Smooth muscle cell (in vitro differentiated cells): Measurements from ENCODE around the gene ZNF488. TPM values are rescaled to one million over a fixed set of nuclear protein-coding genes. Genes with fewer than 3 reads are reported as not detected.

Experiments
- DNase-seq: peaks from one replicate; lab custom pipeline; 2025; ENCODE audit not compliant: unreplicated experiment; lab: John Stamatoyannopoulos, UW
- H2AFZ ChIP-seq: fragments of 200-600 bp; sonication (generic); 2 replicates; pipeline ENCODE4 v1.6.0; 2016; ENCODE audit warnings: antibody characterized with exemption, low read depth, mild to moderate bottlenecking
- H3F3A ChIP-seq: fragments of 200-600 bp; sonication (generic); 2 replicates; pipeline ENCODE4 v1.6.0; 2017; ENCODE audit warnings: antibody characterized with exemption, low read depth
- H3K27ac ChIP-seq: fragments of 200-600 bp; sonication (generic); 2 replicates; pipeline ENCODE4 v1.5.1; 2016; ENCODE audit warnings: low read depth, mild to moderate bottlenecking
- H3K27me3 ChIP-seq: fragments of 200-600 bp; sonication (generic); 2 replicates; pipeline ENCODE4 v1.6.1; 2016; ENCODE audit warnings: low read depth, mild to moderate bottlenecking
- H3K36me3 ChIP-seq: fragments of 200-600 bp; sonication (generic); 2 replicates; pipeline ENCODE4 v1.5.1; 2016; ENCODE audit warnings: low read depth
- H3K4me1 ChIP-seq: fragments of 200-600 bp; sonication (generic); 2 replicates; pipeline ENCODE4 v1.5.1; 2016; ENCODE audit warnings: low read depth
- H3K4me2 ChIP-seq: fragments of 200-600 bp; sonication (generic); 2 replicates; pipeline ENCODE4 v1.6.0; 2016; ENCODE audit warnings: mild to moderate bottlenecking
- H3K4me3 ChIP-seq: fragments of 200-600 bp; sonication (generic); 2 replicates; pipeline ENCODE4 v1.5.1; 2016; ENCODE audit warnings: mild to moderate bottlenecking
- H3K79me2 ChIP-seq: fragments of 200-600 bp; sonication (generic); 2 replicates; pipeline ENCODE4 v1.6.0; 2016; ENCODE audit warnings: low read depth, mild to moderate bottlenecking
- H3K9ac ChIP-seq: fragments of 200-600 bp; sonication (generic); 2 replicates; pipeline ENCODE4 v1.6.0; 2016; ENCODE audit warnings: low read depth
- H3K9me3 ChIP-seq: fragments of 200-600 bp; sonication (generic); replicated peaks from 2 replicates; pipeline ENCODE4 v1.5.1; 2016; ENCODE audit warnings: low read depth
- H4K20me1 ChIP-seq: fragments of 200-600 bp; sonication (generic); 2 replicates; pipeline ENCODE4 v1.6.0; 2016; ENCODE audit warnings: low read depth
- WGBS: methylation state at CpG from one replicate; pipeline ENCODE4 v1.1.7; 2016; ENCODE audit warnings: low lambda C conversion rate; 5-methylcytosine and 5-hydroxymethylcytosine counted together
- polyA plus RNA-seq: library from polyadenylated mRNA; unstranded; fragments of >200 nt; fragmentation: Nextera tagmentation; extraction: Ambion mirVana; gene quantifications from 2 replicates; pipeline ENCODE4 v1.2.1, GENCODE V29; 2016
- total RNA-seq: library from RNA; depleted of rRNA; stranded (reverse); fragments of >200 nt; gene quantifications from 2 replicates; pipeline ENCODE4 v1.2.3, GENCODE V29; 2014
- TF ChIP-seq, protein P1 (sequence below): fragments of 200-600 bp; sonication (generic); IDR thresholded peaks from 2 replicates; pipeline ENCODE4 v1.5.1; 2017; ENCODE audit warnings: borderline replicate concordance, mild to moderate bottlenecking, antibody characterized with exemption; ENCODE audit not compliant: insufficient read depth, poor library complexity, severe bottlenecking

Gene ZNF488
- total and polyA plus RNA-seq, 2 experiments from 2014 or later: 1.1 TPM; not detected in 1

DNA sequence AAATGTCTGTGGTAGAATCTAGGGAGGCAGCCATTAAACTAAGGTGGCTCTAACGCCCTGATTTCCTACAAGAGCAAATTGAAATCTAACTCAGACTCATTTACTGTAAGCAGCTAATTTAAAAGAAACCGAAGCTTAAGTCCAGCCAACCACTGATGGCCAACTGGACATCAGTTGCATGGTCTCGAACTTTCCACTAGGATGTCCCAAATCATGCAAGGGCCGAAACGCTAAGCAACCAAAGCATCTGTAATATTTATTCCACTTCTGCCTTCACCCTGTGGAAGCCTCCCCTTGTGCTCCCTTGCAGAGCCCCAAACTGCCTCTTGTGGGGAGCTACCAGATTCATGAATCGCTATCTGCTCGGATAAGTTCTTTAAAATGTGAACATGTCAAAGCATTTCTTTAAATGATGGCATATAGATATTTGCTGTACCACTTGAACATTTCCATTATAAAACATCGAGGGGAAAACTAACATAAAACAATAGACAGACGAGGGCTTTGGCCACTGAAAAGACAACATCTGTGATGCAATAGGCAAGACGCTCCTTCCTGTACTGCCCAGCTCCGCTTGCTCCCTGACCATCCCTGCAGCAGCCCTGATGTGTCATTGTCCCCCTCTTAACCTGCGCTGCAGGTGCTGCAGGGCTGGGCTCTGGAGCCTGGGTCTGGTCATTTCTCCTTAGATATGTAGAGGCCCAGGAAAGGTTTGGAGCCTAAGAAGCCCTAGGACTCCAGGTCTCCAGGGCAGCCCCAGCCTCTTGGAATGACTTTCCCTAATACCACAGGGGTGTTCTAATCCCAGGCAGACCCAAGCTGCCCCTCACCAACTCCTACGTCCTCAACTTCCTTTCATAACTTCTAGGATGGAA is 38.9 kb downstream of the ZNF488 start:
- Histone ChIP-seq H3K27me3 (no peaks in the 10 kb centered on the region), H3K27ac (no peak overlapping the region), H3K4me2 (no peak overlapping the region), H2AFZ (no peak overlapping the region), H3K36me3 (no peaks in the 10 kb centered on the region), H3F3A (no peaks in the 10 kb centered on the region), H3K9ac (no peak overlapping the region), H3K9me3 (no peaks in the 10 kb centered on the region), H3K4me3 (no peak overlapping the region), H3K79me2 (no peaks in the 10 kb centered on the region), H3K4me1 (no peaks in the 10 kb centered on the region), H4K20me1 (no peaks in the 10 kb centered on the region)
- DNase-seq: no peak
- 92% methylated on average over 13 of the region's 13 CpGs for WGBS
- TF ChIP-seq, protein P1, sequence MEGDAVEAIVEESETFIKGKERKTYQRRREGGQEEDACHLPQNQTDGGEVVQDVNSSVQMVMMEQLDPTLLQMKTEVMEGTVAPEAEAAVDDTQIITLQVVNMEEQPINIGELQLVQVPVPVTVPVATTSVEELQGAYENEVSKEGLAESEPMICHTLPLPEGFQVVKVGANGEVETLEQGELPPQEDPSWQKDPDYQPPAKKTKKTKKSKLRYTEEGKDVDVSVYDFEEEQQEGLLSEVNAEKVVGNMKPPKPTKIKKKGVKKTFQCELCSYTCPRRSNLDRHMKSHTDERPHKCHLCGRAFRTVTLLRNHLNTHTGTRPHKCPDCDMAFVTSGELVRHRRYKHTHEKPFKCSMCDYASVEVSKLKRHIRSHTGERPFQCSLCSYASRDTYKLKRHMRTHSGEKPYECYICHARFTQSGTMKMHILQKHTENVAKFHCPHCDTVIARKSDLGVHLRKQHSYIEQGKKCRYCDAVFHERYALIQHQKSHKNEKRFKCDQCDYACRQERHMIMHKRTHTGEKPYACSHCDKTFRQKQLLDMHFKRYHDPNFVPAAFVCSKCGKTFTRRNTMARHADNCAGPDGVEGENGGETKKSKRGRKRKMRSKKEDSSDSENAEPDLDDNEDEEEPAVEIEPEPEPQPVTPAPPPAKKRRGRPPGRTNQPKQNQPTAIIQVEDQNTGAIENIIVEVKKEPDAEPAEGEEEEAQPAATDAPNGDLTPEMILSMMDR: no peak

DNA sequence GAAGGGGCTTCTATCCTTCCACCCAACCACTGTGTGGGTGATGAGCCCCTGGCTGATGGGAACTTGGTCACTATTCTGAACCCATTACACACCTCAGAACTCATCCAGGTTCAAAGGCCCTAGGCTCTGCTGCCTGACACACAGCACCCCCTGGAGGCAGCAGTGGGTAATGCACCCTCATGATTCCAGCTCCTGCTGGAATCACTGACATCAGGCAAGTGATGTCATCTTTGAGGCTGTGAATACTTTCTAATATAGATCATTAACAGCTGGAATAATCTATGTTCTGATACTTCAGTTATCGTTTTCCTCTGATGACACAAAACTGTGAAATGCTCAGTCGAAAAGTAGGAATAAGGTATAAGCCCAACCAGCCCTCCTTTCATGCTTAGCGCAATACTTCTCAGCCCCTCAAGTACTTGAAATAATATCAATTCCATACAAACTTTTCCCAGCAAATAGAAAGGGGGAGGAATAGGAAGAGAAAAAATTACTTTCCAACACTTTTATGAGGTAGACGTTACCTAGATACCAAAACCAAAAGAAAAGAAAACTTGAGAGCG is 43.4 kb downstream of the ZNF488 start:
- no peaks in the 10 kb centered on the region for H3F3A ChIP-seq
- H3K27ac ChIP-seq: no peak overlapping the region
- H3K4me2 ChIP-seq: no peak overlapping the region
- no peaks in the 10 kb centered on the region for H3K36me3 ChIP-seq
- TF ChIP-seq, protein P1: peak; percentile 99
- H2AFZ ChIP-seq: no peak overlapping the region
- no peaks in the 10 kb centered on the region for H4K20me1 ChIP-seq
- no peak overlapping the region for H3K9ac ChIP-seq
- WGBS: 61% methylated on average over 5 of the region's 5 CpGs
- no peak overlapping the region for H3K4me3 ChIP-seq
- DNase-seq: peak; percentile 5
- no peaks in the 10 kb centered on the region for H3K27me3 ChIP-seq
- no peaks in the 10 kb centered on the region for H3K9me3 ChIP-seq
- H3K4me1 ChIP-seq: no peaks in the 10 kb centered on the region
- no peaks in the 10 kb centered on the region for H3K79me2 ChIP-seq

DNA sequence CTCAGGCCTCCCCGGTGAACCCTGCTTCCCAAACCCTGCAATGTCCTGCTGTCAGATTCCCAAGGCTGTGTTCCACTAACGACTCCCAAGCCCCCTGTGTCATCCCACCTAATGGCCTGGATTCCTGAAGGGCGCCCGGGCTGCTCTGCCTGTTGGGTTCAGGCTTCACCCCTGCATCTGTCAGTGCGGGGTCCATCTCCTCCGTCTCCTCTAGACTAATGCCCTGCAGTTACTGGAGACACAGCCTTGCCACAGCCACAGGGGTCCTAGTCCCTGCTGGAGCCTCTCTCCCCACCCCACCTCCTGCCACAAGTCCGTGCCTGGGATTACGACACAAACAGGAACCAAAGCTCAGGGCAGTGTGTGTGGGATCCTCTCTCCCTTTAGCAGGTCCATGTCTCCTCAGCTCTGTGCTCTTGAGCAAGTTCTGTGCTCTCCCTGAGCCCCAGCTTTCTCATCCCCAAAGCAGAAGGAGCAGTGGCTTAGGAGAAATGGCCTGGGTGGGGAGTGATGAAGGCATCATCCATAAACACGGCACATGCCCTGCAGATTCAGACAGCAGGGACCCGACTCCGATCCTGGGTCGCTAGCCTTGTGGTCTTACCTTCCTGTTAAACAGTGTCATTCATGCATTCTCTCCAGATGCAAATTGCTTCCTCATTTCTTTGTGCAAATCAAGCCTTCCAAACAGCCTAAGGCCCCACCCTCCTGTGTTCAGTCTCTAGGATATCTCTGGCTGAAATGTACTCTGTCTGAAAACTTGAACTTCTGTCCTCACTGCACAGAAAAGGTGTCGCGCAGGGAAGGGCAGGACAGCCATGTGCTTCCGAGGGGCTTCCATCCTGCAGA is 44.1 kb downstream of the ZNF488 start:
- H3K27me3 ChIP-seq: no peaks in the 10 kb centered on the region

More for the DNA sequence above, 44.1 kb downstream of the ZNF488 start:
- no peaks in the 10 kb centered on the region for H3K4me1 ChIP-seq
- no peaks in the 10 kb centered on the region for H4K20me1 ChIP-seq
- H3K4me3 ChIP-seq: no peak overlapping the region
- no peaks in the 10 kb centered on the region for H3K36me3 ChIP-seq
- H3K79me2 ChIP-seq: no peaks in the 10 kb centered on the region
- no peak overlapping the region for H3K4me2 ChIP-seq
- WGBS: 90% methylated on average over 15 of the region's 15 CpGs
- H2AFZ ChIP-seq: no peak overlapping the region
- TF ChIP-seq, protein P1: no peak
- DNase-seq: no peak
- H3K27ac ChIP-seq: no peak overlapping the region
- no peaks in the 10 kb centered on the region for H3K9me3 ChIP-seq
- H3F3A ChIP-seq: no peaks in the 10 kb centered on the region
- H3K9ac ChIP-seq: no peak overlapping the region
